ENCODE data around the gene KLHL29.

KLHL29 gene

DNA sequence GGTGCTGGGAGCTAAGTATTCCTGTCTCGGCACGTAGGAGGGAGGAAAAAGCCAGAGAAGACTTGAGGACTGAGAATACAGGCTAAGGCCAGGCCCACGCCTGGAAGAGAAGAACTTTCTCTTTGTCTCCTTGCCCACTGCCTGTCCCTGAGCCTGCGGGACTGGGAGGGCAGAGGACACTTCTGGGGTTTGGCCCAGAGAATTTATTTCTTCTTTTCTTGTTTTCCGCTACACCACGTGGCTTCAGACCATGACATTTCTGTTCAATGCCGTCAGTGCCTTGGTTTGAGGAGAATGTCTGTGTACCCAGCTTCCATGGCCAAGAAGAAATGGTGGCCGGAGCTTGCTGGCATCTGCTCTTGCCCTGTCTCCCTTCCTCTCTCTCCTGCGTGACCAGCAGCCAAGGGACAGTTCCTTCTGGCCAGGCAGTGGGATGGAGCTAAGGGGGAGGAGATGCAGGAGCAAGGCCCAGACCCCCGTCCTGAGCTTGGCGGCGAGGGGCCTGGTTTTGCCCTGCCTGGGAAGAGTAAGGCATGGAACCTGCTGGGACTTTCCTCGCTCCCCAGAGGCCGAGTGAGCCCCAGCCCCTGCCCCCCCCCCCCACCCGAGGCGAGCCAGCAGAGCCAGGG lies 140.3 kb downstream of the KLHL29 start:
- TF ChIP-seq POLR2AphosphoS5 (IDR thresholded peaks at IDR 0.05; ENCODE audit: low read depth, low read length) = no peak
- TF ChIP-seq TAF1 (IDR thresholded peaks at IDR 0.05; ENCODE audit: borderline replicate concordance, low read depth, low read length) = no peak
- TF ChIP-seq POLR2A (IDR thresholded peaks at IDR 0.05; ENCODE audit: low read depth, low read length) = no peak
- FAIRE-seq (no peak), DNase-seq (ENCODE audit: insufficient read length) (no peak)

DNA sequence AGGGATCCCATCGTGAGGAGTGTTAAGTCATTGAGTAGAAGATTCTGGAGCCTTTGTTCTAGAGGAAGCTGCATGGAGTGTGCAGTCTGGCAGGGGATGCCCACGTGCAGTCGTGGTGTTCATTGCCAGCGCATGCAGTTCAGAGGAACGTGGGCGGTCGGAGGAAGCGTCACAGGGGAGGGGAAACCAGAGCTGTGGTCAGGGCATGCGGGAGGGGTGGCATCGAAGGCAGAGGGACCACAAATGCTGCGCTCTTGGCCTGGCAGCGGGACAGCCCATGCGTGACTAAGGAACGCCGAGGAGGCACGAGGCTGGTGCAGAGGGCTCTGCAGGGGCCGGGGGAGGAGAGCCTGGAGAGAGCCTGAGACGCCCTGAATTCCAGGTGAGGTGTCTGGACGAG lies 141.1 kb downstream of the KLHL29 start:
- FAIRE-seq = no peak
- no peak for DNase-seq (ENCODE audit: insufficient read length)
- TF ChIP-seq POLR2AphosphoS5 (IDR thresholded peaks at IDR 0.05; ENCODE audit: low read depth, low read length) = no peak
- no peak for TF ChIP-seq TAF1 (IDR thresholded peaks at IDR 0.05; ENCODE audit: borderline replicate concordance, low read depth, low read length)
- TF ChIP-seq POLR2A (IDR thresholded peaks at IDR 0.05; ENCODE audit: low read depth, low read length) = no peak

DNA sequence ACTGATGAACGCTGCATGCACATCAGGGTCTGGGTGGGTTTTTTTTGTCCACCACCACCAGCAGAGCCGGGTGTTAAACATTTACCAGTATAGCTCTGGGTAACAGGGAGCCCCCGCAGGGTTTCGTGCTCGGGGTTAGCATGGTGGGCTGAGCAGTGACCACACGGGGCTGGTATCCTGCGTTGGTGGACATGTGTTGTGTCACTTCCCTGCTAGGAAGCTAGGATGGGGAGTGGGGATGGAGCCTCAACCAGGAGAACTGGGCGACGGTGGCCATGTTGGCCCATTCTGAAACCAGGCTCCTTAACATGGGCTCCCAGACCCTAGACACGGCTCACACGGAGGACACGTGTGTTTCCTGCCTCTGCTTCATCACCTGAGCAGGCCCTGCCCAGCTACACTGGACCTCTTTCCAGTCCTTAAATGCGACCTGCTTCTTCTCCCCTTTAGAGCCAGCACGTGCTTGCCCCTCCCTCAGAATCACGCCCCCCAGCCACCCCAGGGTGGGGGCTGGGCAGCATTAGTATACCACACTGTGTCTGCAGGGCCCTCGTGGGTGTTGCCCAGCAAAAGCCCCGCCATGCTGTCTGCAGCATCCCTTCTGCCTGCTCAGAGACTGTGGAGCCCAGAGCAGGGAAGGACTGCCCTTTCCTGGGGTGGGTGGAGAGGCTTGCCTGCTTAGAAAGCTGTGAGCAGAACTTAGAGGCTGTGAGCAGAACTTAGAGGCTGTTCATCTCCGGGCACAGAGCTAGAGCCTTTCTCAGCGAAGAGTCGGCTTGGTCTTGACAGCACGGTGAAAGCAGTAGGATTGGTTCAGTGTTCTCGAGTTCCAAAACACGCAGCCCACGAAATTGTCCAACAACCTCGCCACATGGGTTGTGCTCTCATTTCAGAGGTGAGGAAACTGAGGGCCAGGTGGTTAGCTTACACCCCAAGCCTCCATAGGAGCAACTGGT lies 142.1 kb downstream of the KLHL29 start:
- TF ChIP-seq POLR2A (IDR thresholded peaks at IDR 0.05; ENCODE audit: low read depth, low read length) = no peak
- TF ChIP-seq TAF1 (IDR thresholded peaks at IDR 0.05; ENCODE audit: borderline replicate concordance, low read depth, low read length) = no peak
- no peak for TF ChIP-seq POLR2AphosphoS5 (IDR thresholded peaks at IDR 0.05; ENCODE audit: low read depth, low read length)
- FAIRE-seq = no peak
- no peak for DNase-seq (ENCODE audit: insufficient read length)

DNA sequence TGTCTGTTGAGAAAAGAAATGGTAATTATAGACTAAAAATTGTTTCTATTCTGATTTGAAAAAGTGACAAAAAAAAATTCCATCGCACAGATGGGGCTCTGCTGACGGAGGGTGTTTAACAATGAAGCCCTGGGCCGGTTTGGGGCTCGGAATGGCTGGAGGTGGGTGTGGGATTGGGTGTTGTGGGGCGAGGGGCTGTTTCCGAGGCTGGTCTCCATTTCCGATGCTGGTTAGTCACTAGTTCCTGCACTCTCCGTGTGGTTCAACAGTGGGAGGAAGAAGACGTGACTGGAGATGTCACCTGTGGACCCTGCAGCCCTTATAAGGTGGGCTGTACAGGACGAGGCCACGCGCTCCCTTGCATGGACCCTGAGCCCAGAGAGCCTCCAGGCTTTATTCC lies 143.2 kb downstream of the KLHL29 start:
- FAIRE-seq = no peak
- no peak for DNase-seq (ENCODE audit: insufficient read length)
- TF ChIP-seq POLR2A (IDR thresholded peaks at IDR 0.05; ENCODE audit: low read depth, low read length) (no peak), TAF1 (IDR thresholded peaks at IDR 0.05; ENCODE audit: borderline replicate concordance, low read depth, low read length) (no peak), POLR2AphosphoS5 (IDR thresholded peaks at IDR 0.05; ENCODE audit: low read depth, low read length) (no peak)

DNA sequence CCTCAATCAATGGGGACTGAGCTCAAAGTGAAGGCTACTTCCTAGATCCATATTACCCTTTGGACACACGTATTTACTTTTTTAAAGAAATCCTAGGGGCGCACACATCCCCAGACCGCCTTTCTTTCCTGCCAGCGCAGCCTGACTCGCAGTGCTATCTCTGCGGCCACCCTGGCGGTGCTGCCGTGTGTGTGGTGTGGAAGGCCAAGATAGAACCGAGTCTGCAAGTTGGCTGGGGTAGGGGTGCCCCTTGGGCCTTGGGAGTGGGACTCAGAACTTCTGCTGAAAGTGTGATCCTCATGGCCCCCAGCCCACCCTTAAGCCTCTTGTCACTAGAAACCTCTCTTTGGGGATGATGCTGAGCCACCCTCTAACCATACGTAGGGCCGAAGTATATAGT lies 143.7 kb downstream of the KLHL29 start:
- no peak for DNase-seq (ENCODE audit: insufficient read length)
- FAIRE-seq = no peak
- no peak for TF ChIP-seq POLR2AphosphoS5 (IDR thresholded peaks at IDR 0.05; ENCODE audit: low read depth, low read length)
- TF ChIP-seq POLR2A (IDR thresholded peaks at IDR 0.05; ENCODE audit: low read depth, low read length) = no peak
- no peak for TF ChIP-seq TAF1 (IDR thresholded peaks at IDR 0.05; ENCODE audit: borderline replicate concordance, low read depth, low read length)

DNA sequence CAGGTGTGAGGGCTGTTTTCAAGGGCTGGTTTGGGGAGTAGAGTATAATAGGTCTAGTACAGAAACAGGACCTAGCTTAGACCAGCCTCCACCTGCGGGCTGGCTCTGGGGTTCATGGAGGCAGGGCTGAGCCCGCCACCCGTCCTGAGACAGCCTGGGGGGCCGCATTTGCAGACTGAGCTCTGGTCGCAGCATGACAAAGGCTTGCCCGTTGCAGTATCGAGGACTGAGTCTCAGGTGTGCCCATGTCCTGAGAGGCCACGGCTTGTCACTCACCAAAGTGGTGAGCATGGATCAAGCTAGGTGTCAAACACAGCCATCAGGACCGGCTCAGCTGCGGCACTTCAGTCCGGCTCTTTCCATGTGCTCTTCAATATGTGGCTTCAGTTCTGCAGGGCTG lies 144.7 kb downstream of the KLHL29 start:
- TF ChIP-seq POLR2A (IDR thresholded peaks at IDR 0.05; ENCODE audit: low read depth, low read length) = no peak
- no peak for TF ChIP-seq POLR2AphosphoS5 (IDR thresholded peaks at IDR 0.05; ENCODE audit: low read depth, low read length)
- no peak for TF ChIP-seq TAF1 (IDR thresholded peaks at IDR 0.05; ENCODE audit: borderline replicate concordance, low read depth, low read length)
- no peak for FAIRE-seq
- DNase-seq (ENCODE audit: insufficient read length) = no peak

DNA sequence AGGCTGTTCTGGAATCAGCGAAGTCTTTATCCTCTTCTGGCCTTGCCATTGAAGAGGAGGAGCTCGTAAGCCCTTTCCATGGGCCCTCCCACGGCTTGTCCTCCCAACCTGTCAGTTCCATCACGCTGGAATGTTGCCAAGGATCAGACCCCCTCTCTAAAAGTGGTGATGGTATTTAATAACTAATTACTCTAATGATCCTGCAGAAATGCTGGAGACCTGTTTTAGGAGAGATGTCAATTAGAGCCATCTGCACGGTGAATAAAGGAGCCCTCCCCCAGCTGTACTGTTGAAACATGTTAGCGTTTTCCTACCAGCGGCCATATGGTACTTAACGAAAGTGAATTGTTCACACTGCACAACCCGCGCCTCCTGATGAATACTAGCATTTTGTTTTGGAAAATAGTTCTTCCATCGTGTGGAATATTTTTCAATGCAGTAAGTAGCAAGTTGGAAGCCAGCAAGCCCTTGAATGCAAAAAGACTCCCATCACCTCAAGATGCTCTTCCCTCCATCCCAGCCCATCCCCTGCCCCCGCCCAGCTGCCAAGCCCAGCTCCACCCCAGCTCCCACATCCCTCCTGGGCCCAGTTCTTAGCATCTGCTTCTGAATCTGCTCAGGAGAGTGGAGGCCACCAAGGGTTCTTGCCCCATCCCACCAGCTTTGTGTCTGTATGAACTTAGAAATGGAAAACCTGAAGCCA lies 145.4 kb downstream of the KLHL29 start:
- FAIRE-seq (no peak), DNase-seq (ENCODE audit: insufficient read length) (no peak)
- no peak for TF ChIP-seq POLR2A (IDR thresholded peaks at IDR 0.05; ENCODE audit: low read depth, low read length)
- TF ChIP-seq TAF1 (IDR thresholded peaks at IDR 0.05; ENCODE audit: borderline replicate concordance, low read depth, low read length) = no peak
- no peak for TF ChIP-seq POLR2AphosphoS5 (IDR thresholded peaks at IDR 0.05; ENCODE audit: low read depth, low read length)

DNA sequence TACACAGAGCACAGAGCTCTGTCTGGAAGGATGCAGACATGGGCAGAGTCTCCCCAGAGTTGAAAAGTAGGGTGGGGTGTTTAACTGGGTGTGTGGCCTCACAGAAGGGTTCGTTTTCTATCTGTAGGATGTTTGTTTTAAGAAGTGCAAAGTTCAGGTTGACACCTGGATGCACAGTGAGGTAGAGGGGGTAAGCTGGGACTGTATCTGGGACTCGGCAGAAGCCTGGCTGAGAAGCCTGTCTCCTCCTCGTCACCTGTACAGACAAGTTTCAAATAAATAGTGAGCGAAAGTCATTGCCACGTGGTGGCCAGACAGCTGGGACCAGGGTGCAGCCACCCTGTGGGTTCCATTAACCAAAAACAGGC lies 145.9 kb downstream of the KLHL29 start:
- no peak for DNase-seq (ENCODE audit: insufficient read length)
- TF ChIP-seq TAF1 (IDR thresholded peaks at IDR 0.05; ENCODE audit: borderline replicate concordance, low read depth, low read length) = no peak
- no peak for TF ChIP-seq POLR2A (IDR thresholded peaks at IDR 0.05; ENCODE audit: low read depth, low read length)
- no peak for TF ChIP-seq POLR2AphosphoS5 (IDR thresholded peaks at IDR 0.05; ENCODE audit: low read depth, low read length)
- no peak for FAIRE-seq

DNA sequence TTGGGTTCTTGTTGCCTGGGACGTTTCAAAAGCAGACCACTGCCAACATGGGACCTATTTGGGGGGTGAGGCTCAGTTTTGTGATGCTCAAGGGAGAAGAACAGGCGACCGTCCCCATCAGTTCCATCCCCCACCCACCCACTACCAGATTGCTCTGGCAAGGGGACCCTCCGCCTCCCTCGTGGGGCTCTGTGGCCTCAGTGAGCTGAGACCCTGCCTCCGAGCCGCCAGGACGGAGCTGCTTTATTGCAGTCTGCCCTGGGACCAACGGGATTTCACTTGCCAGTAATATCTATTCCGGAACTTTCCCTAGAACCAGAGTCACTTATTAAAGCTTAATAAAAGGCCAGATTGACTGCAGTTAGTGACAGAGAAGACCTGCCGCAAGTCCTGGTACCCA lies 146.3 kb downstream of the KLHL29 start:
- FAIRE-seq = no peak
- no peak for TF ChIP-seq POLR2AphosphoS5 (IDR thresholded peaks at IDR 0.05; ENCODE audit: low read depth, low read length)
- no peak for TF ChIP-seq POLR2A (IDR thresholded peaks at IDR 0.05; ENCODE audit: low read depth, low read length)
- TF ChIP-seq TAF1 (IDR thresholded peaks at IDR 0.05; ENCODE audit: borderline replicate concordance, low read depth, low read length) = no peak
- no peak for DNase-seq (ENCODE audit: insufficient read length)

DNA sequence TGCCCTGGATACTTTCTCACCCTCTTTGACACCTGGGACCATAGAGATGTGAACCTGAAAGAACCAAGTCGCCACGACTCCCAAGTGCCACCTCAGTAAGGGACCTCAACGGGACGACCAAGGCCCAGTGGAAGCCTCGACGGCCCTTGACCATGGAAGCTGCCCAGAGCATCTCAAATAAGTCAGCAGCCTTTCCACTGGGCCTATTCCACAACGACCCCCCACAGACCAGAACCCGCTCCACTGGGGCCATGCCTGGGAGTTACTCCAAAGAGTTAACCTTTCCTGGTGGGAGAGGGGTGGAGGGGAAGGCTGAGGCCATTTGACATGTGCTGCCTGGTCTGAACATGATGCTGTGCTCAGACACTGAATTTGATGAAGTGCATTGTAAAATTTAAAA lies 146.9 kb downstream of the KLHL29 start:
- DNase-seq (ENCODE audit: insufficient read length) = no peak
- no peak for TF ChIP-seq TAF1 (IDR thresholded peaks at IDR 0.05; ENCODE audit: borderline replicate concordance, low read depth, low read length)
- TF ChIP-seq POLR2A (IDR thresholded peaks at IDR 0.05; ENCODE audit: low read depth, low read length) = no peak
- no peak for TF ChIP-seq POLR2AphosphoS5 (IDR thresholded peaks at IDR 0.05; ENCODE audit: low read depth, low read length)
- FAIRE-seq = no peak
